NB4 (cell line): ENCODE measurements around the gene OPCML.

Experiments used
- DNase-seq: peaks from one replicate; pipeline ENCODE4 v3.0.0; 2010; ENCODE audit warnings: low read depth
- H3K4me3 ChIP-seq: one replicate; pipeline ENCODE4 v1.5.1; 2011; ENCODE audit warnings: mild to moderate bottlenecking, low read depth, low read length, moderate library complexity
- MYC ChIP-seq: IDR thresholded peaks from 2 replicates; pipeline ENCODE4 v1.6.1; 2011; ENCODE audit warnings: low read depth, low read length
- POLR2A ChIP-seq: IDR thresholded peaks from 2 replicates; pipeline ENCODE4 v1.6.1; 2011; ENCODE audit warnings: mild to moderate bottlenecking; ENCODE audit not compliant: insufficient read length; ENCODE audit errors: extremely low read depth
- TF ChIP-seq, protein P1 (sequence below): IDR thresholded peaks from one replicate; pipeline ENCODE4 v1.5.1; 2012; ENCODE audit warnings: low read depth, low read length
- TF ChIP-seq, protein P2 (sequence below): IDR thresholded peaks from 2 replicates; pipeline ENCODE4 v1.6.1; 2011; ENCODE audit warnings: low read depth, low read length

OPCML gene

DNA sequence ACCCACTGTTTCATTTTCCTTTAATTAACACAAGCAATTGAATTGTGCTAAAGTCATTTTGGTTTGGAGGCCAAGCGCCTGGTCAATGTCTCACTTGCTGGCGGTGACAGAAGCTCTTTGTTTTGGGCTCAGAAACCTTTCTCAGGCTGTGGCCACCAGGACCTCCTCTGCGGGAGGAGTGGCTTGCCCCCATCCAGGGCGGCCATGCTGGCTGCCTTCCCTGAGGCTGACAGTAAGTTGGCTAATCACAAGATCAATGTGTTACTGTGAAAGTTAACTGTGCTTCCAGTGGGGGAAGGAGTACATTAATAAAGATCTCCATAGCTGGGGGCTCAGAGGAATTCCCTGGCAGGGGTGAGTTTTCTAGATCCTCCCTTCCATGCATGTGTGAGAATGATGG lies 1087.4 kb downstream of the OPCML start:
- TF ChIP-seq POLR2A, result no peak
- TF ChIP-seq, protein P1, sequence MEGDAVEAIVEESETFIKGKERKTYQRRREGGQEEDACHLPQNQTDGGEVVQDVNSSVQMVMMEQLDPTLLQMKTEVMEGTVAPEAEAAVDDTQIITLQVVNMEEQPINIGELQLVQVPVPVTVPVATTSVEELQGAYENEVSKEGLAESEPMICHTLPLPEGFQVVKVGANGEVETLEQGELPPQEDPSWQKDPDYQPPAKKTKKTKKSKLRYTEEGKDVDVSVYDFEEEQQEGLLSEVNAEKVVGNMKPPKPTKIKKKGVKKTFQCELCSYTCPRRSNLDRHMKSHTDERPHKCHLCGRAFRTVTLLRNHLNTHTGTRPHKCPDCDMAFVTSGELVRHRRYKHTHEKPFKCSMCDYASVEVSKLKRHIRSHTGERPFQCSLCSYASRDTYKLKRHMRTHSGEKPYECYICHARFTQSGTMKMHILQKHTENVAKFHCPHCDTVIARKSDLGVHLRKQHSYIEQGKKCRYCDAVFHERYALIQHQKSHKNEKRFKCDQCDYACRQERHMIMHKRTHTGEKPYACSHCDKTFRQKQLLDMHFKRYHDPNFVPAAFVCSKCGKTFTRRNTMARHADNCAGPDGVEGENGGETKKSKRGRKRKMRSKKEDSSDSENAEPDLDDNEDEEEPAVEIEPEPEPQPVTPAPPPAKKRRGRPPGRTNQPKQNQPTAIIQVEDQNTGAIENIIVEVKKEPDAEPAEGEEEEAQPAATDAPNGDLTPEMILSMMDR, result no peak
- no peak for TF ChIP-seq MYC
- TF ChIP-seq, protein P2, sequence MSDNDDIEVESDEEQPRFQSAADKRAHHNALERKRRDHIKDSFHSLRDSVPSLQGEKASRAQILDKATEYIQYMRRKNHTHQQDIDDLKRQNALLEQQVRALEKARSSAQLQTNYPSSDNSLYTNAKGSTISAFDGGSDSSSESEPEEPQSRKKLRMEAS, result no peak
- H3K4me3 ChIP-seq, result no peak overlapping the region
- no peak for DNase-seq

DNA sequence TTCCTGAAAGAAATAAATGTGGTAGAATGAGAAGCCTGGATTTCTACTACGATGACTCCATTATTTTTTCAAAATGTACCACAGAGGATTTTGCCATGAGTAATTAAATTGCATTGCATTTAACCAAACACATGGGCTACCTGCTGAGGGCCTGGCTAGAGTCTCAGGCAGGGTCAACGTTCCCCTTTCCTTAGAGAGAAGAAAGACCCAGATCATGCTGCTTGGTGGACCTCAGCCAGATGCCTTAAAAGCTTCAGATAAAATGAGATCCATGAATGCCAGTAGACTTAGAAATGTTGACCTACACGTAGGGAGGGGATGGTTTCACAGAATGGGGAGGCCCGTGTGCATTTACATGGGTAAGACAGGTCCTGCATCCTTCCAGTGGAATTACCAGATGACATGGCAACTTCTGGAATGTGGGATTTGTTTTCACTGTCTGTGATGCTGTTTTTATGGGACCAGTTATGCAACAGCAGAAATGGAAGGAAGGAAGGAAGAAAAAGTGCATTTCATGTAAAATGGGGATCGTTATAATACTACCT lies 1092.5 kb downstream of the OPCML start:
- H3K4me3 ChIP-seq, result no peak overlapping the region
- TF ChIP-seq POLR2A (no peak), MYC (no peak)
- TF ChIP-seq, protein P1, result no peak
- TF ChIP-seq, protein P2, result no peak
- DNase-seq, result no peak

DNA sequence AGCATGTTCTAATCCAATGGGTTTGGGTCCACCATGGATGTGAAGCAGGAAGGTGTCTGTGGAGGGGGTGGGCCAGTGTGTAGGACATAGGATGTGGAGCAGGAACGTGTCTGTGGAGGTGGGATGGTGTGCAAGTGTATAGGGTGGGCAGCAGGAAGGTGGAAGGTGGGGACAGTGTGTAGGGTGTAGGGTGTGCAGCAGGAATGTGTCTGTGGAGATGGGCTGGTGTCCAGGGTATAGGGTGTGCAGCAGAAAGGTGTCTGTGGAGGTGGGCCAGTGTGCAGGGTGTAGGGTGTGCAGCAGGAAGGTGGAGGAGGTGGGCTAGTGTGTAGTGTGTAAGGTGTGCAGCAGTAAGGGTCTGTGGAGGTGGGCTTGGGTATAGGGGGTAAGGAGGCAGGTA lies 1093.9 kb downstream of the OPCML start:
- TF ChIP-seq, protein P1, result no peak
- no peak for TF ChIP-seq MYC
- TF ChIP-seq, protein P2, result no peak
- no peak for TF ChIP-seq POLR2A
- no peak overlapping the region for H3K4me3 ChIP-seq
- DNase-seq, result no peak

DNA sequence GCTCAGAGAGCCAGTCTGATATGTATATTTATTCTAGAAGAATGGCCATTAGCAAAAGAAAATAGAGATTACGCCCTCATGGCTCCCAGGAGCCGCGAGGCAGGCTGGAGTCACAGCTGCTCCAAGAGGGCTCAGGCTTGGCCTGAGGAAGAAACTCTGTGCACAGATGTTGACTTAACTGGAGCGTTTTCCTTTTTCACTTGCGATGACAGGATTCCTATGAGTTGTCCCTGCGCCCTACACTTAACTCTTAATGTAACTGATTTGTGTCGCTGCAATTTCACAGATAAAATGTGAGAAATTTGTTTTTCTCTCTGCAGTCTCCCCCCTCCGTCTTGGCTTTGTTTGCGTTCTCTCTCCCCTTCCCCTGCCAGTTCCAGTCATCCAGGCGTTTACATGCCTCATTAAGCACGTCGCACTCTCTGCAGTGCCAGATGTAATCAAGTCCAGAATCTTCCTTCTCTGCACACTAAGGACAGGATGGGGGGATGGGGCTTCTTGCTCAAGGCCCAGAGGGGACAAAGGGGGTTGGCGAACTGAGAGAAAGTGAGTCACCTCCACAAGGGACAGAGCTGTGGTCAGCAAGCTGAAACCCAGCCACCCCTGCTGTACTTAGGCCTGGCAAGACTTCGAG lies 1101.8 kb downstream of the OPCML start:
- TF ChIP-seq POLR2A, result no peak
- TF ChIP-seq MYC, result no peak
- TF ChIP-seq, protein P2, result no peak
- TF ChIP-seq, protein P1, result no peak
- no peak for DNase-seq
- no peak overlapping the region for H3K4me3 ChIP-seq

DNA sequence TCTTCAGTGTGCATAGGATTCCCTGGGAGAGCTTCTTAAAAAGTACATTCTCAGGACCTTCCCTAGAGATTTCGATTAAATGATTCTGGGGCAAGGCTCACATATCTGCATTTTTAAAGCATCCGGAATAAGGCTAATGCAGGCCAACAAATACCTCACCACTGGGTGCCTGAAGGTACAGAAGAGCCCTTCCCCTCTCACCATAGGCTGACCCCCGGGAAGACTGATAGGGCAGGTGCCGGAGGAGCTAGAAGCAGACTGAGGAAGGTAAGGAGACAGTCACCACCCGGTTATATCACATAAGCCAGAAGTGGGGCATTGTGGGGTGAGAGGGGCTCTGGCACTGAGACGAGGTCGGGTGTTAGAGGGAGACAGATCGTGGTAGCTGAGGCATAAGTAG lies 1102.6 kb downstream of the OPCML start:
- TF ChIP-seq, protein P1, result no peak
- TF ChIP-seq, protein P2, result no peak
- TF ChIP-seq POLR2A (no peak), MYC (no peak)
- DNase-seq, result no peak
- H3K4me3 ChIP-seq, result no peak overlapping the region

DNA sequence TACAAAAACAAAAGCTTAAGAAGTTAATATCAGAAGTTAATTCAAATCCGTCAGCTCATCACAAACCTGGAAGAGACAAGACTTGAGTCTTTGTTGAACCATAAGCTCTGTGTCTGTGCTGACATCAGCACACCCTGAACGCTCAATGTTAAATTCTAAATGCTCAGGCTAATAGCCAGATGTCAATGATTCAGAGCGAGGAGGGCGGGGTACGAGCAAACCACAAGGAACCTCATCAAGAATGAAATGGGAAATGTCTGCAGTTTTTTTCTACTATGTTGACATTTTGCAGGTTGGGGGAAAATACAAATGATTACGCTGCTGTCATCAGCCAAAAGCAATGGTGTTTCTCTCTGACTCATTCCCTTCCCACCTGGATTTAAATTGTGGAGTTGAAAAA lies 1104.7 kb downstream of the OPCML start:
- no peak for DNase-seq
- TF ChIP-seq MYC, result no peak
- TF ChIP-seq, protein P2, result no peak

More for the DNA sequence above, 1104.7 kb downstream of the OPCML start:
- H3K4me3 ChIP-seq, result no peak overlapping the region
